ENCODE results near the gene EIF4G3. TPM values are rescaled to one million over a fixed set of nuclear protein-coding genes. Genes with fewer than 3 reads are reported as not detected.

Gene EIF4G3
- total RNA-seq, 1 experiment from 2014 or later, result 39.9 TPM

GRCh38 chr1:20834780-20835179, 341.9 kb downstream of the EIF4G3 start:
- Mint-ChIP-seq H3K4me3 (ENCODE audit: low read depth, unreplicated experiment) (no peak overlapping the region), H3K9me3 (ENCODE audit: low read depth, unreplicated experiment) (no peaks in the 10 kb centered on the region), H3K27me3 (ENCODE audit: unreplicated experiment) (no peaks in the 10 kb centered on the region), H3K36me3 (ENCODE audit: insufficient read depth, unreplicated experiment) (no peaks in the 10 kb centered on the region), H3K4me1 (ENCODE audit: low read depth, unreplicated experiment) (no peaks in the 10 kb centered on the region), H3K27ac (ENCODE audit: unreplicated experiment) (no peak overlapping the region)
- TF ChIP-seq, protein P1, sequence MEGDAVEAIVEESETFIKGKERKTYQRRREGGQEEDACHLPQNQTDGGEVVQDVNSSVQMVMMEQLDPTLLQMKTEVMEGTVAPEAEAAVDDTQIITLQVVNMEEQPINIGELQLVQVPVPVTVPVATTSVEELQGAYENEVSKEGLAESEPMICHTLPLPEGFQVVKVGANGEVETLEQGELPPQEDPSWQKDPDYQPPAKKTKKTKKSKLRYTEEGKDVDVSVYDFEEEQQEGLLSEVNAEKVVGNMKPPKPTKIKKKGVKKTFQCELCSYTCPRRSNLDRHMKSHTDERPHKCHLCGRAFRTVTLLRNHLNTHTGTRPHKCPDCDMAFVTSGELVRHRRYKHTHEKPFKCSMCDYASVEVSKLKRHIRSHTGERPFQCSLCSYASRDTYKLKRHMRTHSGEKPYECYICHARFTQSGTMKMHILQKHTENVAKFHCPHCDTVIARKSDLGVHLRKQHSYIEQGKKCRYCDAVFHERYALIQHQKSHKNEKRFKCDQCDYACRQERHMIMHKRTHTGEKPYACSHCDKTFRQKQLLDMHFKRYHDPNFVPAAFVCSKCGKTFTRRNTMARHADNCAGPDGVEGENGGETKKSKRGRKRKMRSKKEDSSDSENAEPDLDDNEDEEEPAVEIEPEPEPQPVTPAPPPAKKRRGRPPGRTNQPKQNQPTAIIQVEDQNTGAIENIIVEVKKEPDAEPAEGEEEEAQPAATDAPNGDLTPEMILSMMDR (IDR thresholded peaks at IDR 0.05; ENCODE audit: unreplicated experiment), result no peak
- no peak for DNase-seq
- BruUV-seq (replicated peaks), result no TSS peak
- CTCF ChIA-PET, result no interaction called here
- intact Hi-C loops (cut with micrococcal nuclease; ENCODE audit: unreplicated experiment), result no loop called here

- Mint-ChIP-seq H3K27ac (ENCODE audit: unreplicated experiment) (no peak overlapping the region), H3K9me3 (ENCODE audit: low read depth, unreplicated experiment) (no peaks in the 10 kb centered on the region), H3K36me3 (ENCODE audit: insufficient read depth, unreplicated experiment) (no peaks in the 10 kb centered on the region), H3K4me1 (ENCODE audit: low read depth, unreplicated experiment) (no peaks in the 10 kb centered on the region), H3K27me3 (ENCODE audit: unreplicated experiment) (no peaks in the 10 kb centered on the region), H3K4me3 (ENCODE audit: low read depth, unreplicated experiment) (no peak overlapping the region)
- intact Hi-C loops (cut with micrococcal nuclease; ENCODE audit: unreplicated experiment), result no loop called here
- no peak for DNase-seq
- BruUV-seq (replicated peaks), result no TSS peak
- CTCF ChIA-PET, result no interaction called here
- TF ChIP-seq, protein P1 (IDR thresholded peaks at IDR 0.05; ENCODE audit: unreplicated experiment), result no peak
These were observed 342.5 kb downstream of the EIF4G3 start for GRCh38 chr1:20834192-20834591.

- Mint-ChIP-seq H3K4me1 (ENCODE audit: low read depth, unreplicated experiment) (no peaks in the 10 kb centered on the region), H3K9me3 (ENCODE audit: low read depth, unreplicated experiment) (no peaks in the 10 kb centered on the region), H3K27me3 (ENCODE audit: unreplicated experiment) (no peaks in the 10 kb centered on the region), H3K27ac (ENCODE audit: unreplicated experiment) (no peak overlapping the region), H3K4me3 (ENCODE audit: low read depth, unreplicated experiment) (no peak overlapping the region), H3K36me3 (ENCODE audit: insufficient read depth, unreplicated experiment) (no peaks in the 10 kb centered on the region)
- no peak for DNase-seq
- intact Hi-C loops (cut with micrococcal nuclease; ENCODE audit: unreplicated experiment), result no loop called here
- CTCF ChIA-PET, result interaction anchor here (0.6 kb wide), 1 partner anchor 402 kb away, joined by 4 read pairs; no protein-coding TSS in a partner anchor
- BruUV-seq (replicated peaks), result no TSS peak
- TF ChIP-seq, protein P1 (IDR thresholded peaks at IDR 0.05; ENCODE audit: unreplicated experiment), result no peak
These were observed 346.3 kb downstream of the EIF4G3 start for GRCh38 chr1:20830378-20830777.

DNA sequence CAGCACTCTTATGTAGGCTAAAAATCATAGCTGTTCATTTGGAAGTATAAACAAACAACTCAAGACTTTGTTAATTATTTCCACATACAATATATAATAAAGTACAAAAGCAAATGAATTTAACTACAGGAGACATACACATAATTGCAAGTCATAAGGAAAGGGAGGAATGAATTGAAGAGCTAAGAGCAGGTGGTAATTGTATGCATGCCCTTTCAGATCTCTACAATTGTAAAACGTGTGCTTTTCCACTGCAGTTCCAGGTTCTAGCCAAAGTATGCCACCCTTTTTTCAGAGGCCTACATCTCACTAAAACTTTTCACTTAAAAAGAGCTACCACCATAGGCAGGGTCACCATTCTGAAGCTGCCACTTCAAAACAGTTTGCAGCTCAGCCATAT, 346.8 kb downstream of the EIF4G3 start:
- Mint-ChIP-seq H3K9me3 (ENCODE audit: low read depth, unreplicated experiment) (no peaks in the 10 kb centered on the region), H3K4me1 (ENCODE audit: low read depth, unreplicated experiment) (no peaks in the 10 kb centered on the region), H3K27me3 (ENCODE audit: unreplicated experiment) (no peaks in the 10 kb centered on the region), H3K27ac (ENCODE audit: unreplicated experiment) (no peak overlapping the region), H3K4me3 (ENCODE audit: low read depth, unreplicated experiment) (no peak overlapping the region), H3K36me3 (ENCODE audit: insufficient read depth, unreplicated experiment) (no peaks in the 10 kb centered on the region)
- TF ChIP-seq, protein P1 (IDR thresholded peaks at IDR 0.05; ENCODE audit: unreplicated experiment), result no peak
- CTCF ChIA-PET, result interaction anchor here (0.6 kb wide), 1 partner anchor 402 kb away, joined by 4 read pairs; no protein-coding TSS in a partner anchor
- intact Hi-C loops (cut with micrococcal nuclease; ENCODE audit: unreplicated experiment), result no loop called here
- no peak for DNase-seq
- no TSS peak for BruUV-seq (replicated peaks)
